GM12878 (cell line): Measurements from ENCODE around the gene PTPN18. TPM values are rescaled to one million over a fixed set of nuclear protein-coding genes. Genes with fewer than 3 reads are reported as not detected.

ENCODE experiments used
- CREM ChIP-seq: IDR thresholded peaks from 2 replicates; pipeline ENCODE4 v1.6.1; 2014; ENCODE audit warnings: antibody characterized with exemption, low read depth
- EP300 ChIP-seq, 2 experiments: fragments of 150-350 bp in 1 of 2; IDR thresholded peaks; 2 replicates each; pipeline ENCODE4 v1.6.1; 2011 to 2012; ENCODE audit warnings: low read depth in 2 of 2, low read length in 2 of 2, borderline replicate concordance in 1 of 2, improper control_type of control experiment in 1 of 2, inconsistent platforms in 1 of 2; ENCODE audit not compliant: control insufficient read depth in 1 of 2
- GABPA ChIP-seq: IDR thresholded peaks from 2 replicates; pipeline ENCODE4 v1.6.1; 2014; ENCODE audit warnings: antibody characterized with exemption, low read depth, mild to moderate bottlenecking, inconsistent platforms
- HDGF ChIP-seq: fragments of 450-650 bp; IDR thresholded peaks from 2 replicates; pipeline ENCODE4 v1.6.1; 2016; ENCODE audit warnings: antibody characterized with exemption
- IKZF1 ChIP-seq: fragments of 450-650 bp; conservative IDR thresholded peaks from 2 replicates; pipeline ENCODE4 v1.6.1; 2017; ENCODE audit warnings: antibody characterized with exemption, mild to moderate bottlenecking
- IKZF2 ChIP-seq, 2 experiments: fragments of 450-650 bp; IDR thresholded peaks; 2 replicates each; pipeline ENCODE4 v1.6.1; 2017; ENCODE audit warnings: mild to moderate bottlenecking in 2 of 2, moderate library complexity in 2 of 2
- IRF4 ChIP-seq: IDR thresholded peaks from 2 replicates; pipeline ENCODE4 v1.6.1; 2011; ENCODE audit warnings: low read depth, low read length
- NBN ChIP-seq: fragments of 450-650 bp; IDR thresholded peaks from 2 replicates; pipeline ENCODE4 v1.6.1; 2016
- PAX8 ChIP-seq: fragments of 450-650 bp; IDR thresholded peaks from 2 replicates; pipeline ENCODE4 v1.6.1; 2017; ENCODE audit warnings: mild to moderate bottlenecking, moderate library complexity
- REST ChIP-seq: IDR thresholded peaks from 2 replicates; pipeline ENCODE4 v1.6.1; 2012; ENCODE audit warnings: mild to moderate bottlenecking, low read depth, low read length
- SMARCA5 ChIP-seq: fragments of 450-650 bp; IDR thresholded peaks from 2 replicates; pipeline ENCODE4 v1.6.1; 2017; ENCODE audit warnings: mild to moderate bottlenecking
- SREBF1 ChIP-seq: IDR thresholded peaks from 2 replicates; pipeline ENCODE4 v1.6.1; 2012; ENCODE audit warnings: mild to moderate bottlenecking, low read length
- SREBF2 ChIP-seq: IDR thresholded peaks from 2 replicates; pipeline ENCODE4 v1.6.1; 2012; ENCODE audit warnings: mild to moderate bottlenecking, low read length
- TARDBP ChIP-seq: IDR thresholded peaks from 2 replicates; pipeline ENCODE4 v1.6.1; 2016; ENCODE audit warnings: borderline replicate concordance
- TBL1XR1 ChIP-seq: IDR thresholded peaks from 2 replicates; pipeline ENCODE4 v1.6.1; 2012; ENCODE audit warnings: low read depth, low read length, improper control_type of control experiment
- ZBTB40 ChIP-seq: fragments of 450-650 bp; IDR thresholded peaks from 2 replicates; pipeline ENCODE4 v1.6.1; 2016; ENCODE audit warnings: mild to moderate bottlenecking, moderate library complexity, borderline replicate concordance
- polyA plus RNA-seq, 11 experiments: library from polyadenylated mRNA; depleted of rRNA in 4 of 11; unstranded in 6 of 11; stranded (reverse) in 5 of 11; fragments of >200 nt; fragmentation: Nextera tagmentation in 4 of 11; fragmentation: Illumina TruSeq in 1 of 11; extraction: Ambion mirVana in 4 of 11; extraction: Trizol in 1 of 11; gene quantifications; 1 replicate in 1 of 11; 2 replicates in 10 of 11; pipeline versions ENCODE4 v1.2.1 to v1.2.3, GENCODE V29; 2011 to 2016; ENCODE audit warnings: inconsistent platforms in 2 of 11, missing spikeins in 2 of 11, low read depth in 1 of 11
- total RNA-seq, 4 experiments: library from RNA; depleted of rRNA in 3 of 4; stranded (reverse); fragments of >200 nt in 3 of 4; fragmentation: Illumina TruSeq in 1 of 4; extraction: Trizol in 1 of 4; gene quantifications; 2 replicates each; pipeline versions ENCODE4 v1.2.1 to v1.2.3, GENCODE V29; 2013 to 2021
- TF ChIP-seq, protein P1 (sequence below): fragments of 450-650 bp; IDR thresholded peaks from 2 replicates; pipeline ENCODE4 v1.6.1; 2017; ENCODE audit warnings: low read depth, mild to moderate bottlenecking, moderate library complexity
- TF ChIP-seq, protein P2 (sequence below), 3 experiments: IDR thresholded peaks in 2 of 3; conservative IDR thresholded peaks in 1 of 3; 2 replicates each; pipeline ENCODE4 v1.5.1; 2011; ENCODE audit warnings: low read depth in 3 of 3, low read length in 3 of 3, mild to moderate bottlenecking in 3 of 3, control low read depth in 2 of 3, moderate library complexity in 2 of 3, inconsistent platforms in 1 of 3, mixed read lengths in 1 of 3; ENCODE audit not compliant: control insufficient read depth in 2 of 3, insufficient read depth in 1 of 3; ENCODE audit errors: extremely low read depth in 1 of 3

Gene PTPN18
- total and polyA plus RNA-seq, 10 of the 15 experiments (the other 5 are each of a cell fraction or from before 2014, with no cell fraction given), result 14.8 to 89.9 (median 43.4) TPM

DNA sequence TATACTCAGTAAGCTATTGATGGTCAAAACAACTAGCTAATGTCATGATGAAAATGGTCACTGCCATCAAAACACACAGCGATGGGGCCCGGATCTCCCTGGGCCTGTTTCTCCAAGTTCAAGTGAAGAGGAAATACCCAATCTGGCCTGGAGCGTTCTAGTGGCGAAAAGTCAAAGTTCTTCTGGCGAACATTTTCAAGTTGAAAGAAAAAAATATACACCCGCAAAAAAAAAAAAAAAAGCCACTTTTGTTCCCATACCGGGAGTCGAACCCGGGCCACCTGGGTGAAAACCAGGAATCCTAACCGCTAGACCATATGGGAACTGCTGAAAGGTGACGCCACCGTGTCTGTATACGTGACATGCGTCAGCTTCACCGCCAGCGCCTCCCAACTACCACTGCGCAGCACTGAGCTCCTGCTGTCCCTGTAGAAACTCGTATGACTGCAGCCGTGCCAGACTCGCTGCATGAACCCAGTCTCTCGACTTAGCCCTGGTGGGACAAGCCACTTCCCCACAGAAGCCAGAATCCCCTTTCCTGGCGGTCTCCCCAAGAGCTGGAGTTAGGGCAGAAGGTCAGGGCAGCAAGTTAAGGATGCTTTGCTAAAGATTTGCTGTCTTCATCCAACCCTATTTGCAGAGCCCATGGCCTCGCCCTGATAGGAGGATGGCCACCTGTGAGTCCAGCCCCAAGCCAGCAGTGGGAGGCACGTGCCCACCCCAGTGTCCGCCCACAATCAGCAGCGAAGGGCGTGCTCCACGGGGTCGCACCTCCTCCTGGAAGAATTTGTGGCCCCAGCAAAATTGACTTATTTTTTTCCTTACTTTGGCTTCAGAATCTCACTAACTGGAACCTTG lies 18.8 kb upstream of the PTPN18 start (continued):
- no peak for TF ChIP-seq REST
- TF ChIP-seq IKZF2 (IDR thresholded peaks at IDR 0.05), result peak; percentile 82 to 89
- 0 out of 2 replicates have a peak, but pooled peaks have one; percentile 70 for TF ChIP-seq HDGF
- peak in 1 of 2 experiments; percentile 63; a peak in 1 of 4 replicates for TF ChIP-seq EP300 (IDR thresholded peaks at IDR 0.05; ENCODE audit: borderline replicate concordance in 1 of 2, control insufficient read depth in 1 of 2, low read depth in 2 of 2, low read length in 2 of 2)
- peak; percentile 68 for TF ChIP-seq IKZF1
- TF ChIP-seq PAX8, result no peak
- TF ChIP-seq SMARCA5, result peak; percentile 84
- TF ChIP-seq SREBF1, result no peak
- peak; percentile 95 for TF ChIP-seq SREBF2
- TF ChIP-seq ZBTB40, result peak; percentile 59; the same call in 1 of the 2 replicates
- peak; percentile 50; the same call in 1 of the 2 replicates for TF ChIP-seq IRF4
- TF ChIP-seq, protein P1, sequence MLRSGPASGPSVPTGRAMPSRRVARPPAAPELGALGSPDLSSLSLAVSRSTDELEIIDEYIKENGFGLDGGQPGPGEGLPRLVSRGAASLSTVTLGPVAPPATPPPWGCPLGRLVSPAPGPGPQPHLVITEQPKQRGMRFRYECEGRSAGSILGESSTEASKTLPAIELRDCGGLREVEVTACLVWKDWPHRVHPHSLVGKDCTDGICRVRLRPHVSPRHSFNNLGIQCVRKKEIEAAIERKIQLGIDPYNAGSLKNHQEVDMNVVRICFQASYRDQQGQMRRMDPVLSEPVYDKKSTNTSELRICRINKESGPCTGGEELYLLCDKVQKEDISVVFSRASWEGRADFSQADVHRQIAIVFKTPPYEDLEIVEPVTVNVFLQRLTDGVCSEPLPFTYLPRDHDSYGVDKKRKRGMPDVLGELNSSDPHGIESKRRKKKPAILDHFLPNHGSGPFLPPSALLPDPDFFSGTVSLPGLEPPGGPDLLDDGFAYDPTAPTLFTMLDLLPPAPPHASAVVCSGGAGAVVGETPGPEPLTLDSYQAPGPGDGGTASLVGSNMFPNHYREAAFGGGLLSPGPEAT, result 0 out of 2 replicates have a peak, but pooled peaks have one; percentile 48
- TF ChIP-seq TBL1XR1, result 0 out of 2 replicates have a peak, but pooled peaks have one; percentile 48
- peak; percentile 77 for TF ChIP-seq NBN
- peak; percentile 87 for TF ChIP-seq TARDBP
- TF ChIP-seq, protein P2, sequence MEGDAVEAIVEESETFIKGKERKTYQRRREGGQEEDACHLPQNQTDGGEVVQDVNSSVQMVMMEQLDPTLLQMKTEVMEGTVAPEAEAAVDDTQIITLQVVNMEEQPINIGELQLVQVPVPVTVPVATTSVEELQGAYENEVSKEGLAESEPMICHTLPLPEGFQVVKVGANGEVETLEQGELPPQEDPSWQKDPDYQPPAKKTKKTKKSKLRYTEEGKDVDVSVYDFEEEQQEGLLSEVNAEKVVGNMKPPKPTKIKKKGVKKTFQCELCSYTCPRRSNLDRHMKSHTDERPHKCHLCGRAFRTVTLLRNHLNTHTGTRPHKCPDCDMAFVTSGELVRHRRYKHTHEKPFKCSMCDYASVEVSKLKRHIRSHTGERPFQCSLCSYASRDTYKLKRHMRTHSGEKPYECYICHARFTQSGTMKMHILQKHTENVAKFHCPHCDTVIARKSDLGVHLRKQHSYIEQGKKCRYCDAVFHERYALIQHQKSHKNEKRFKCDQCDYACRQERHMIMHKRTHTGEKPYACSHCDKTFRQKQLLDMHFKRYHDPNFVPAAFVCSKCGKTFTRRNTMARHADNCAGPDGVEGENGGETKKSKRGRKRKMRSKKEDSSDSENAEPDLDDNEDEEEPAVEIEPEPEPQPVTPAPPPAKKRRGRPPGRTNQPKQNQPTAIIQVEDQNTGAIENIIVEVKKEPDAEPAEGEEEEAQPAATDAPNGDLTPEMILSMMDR (IDR thresholded peaks at IDR 0.05 in 2 of 3, conservative IDR thresholded peaks at IDR 0.05 in 1 of 3; ENCODE audit: control insufficient read depth in 2 of 3, extremely low read depth in 1 of 3, insufficient read depth in 1 of 3, low read depth in 3 of 3, low read length in 3 of 3), result no peak
- 0 out of 2 replicates have a peak, but pooled peaks have one; percentile 21 for TF ChIP-seq CREM
- TF ChIP-seq GABPA, result 0 out of 2 replicates have a peak, but pooled peaks have one; percentile 23
